AG04449 (cell line): ENCODE results near the gene TSPAN18.

ENCODE experiments used
- CTCF ChIA-PET: fragments of 350-600 bp; formaldehyde crosslinking; extraction: SDS; loops from one replicate; lab custom pipeline; 2021; ENCODE audit warnings: antibody characterized with exemption; lab: Yijun Ruan, JAX
- POLR2A ChIA-PET: fragments of 400-600, 350-600 bp; formaldehyde crosslinking; extraction: SDS; loops from one replicate; lab custom pipeline; 2020; ENCODE audit warnings: antibody characterized with exemption, inconsistent platforms; lab: Yijun Ruan, JAX
- DNase-seq: peaks from one replicate; pipeline ENCODE4 v3.0.0-alpha.2; 2010; ENCODE audit warnings: low read depth, low spot score
- H3K4me3 ChIP-seq: 2 replicates; pipeline ENCODE4 v1.5.1; 2011; ENCODE audit warnings: low read depth, mild to moderate bottlenecking, control low read depth, low read length
- CTCF ChIP-seq: IDR thresholded peaks from one replicate; pipeline ENCODE4 v1.5.1; 2011; ENCODE audit warnings: mild to moderate bottlenecking, moderate library complexity, low read length, control low read depth, inconsistent platforms; ENCODE audit not compliant: insufficient read depth; ENCODE audit errors: missing control alignments

TSPAN18 gene

GRCh38 chr11:44842220-44842619 is 115.5 kb downstream of the TSPAN18 start:
- ChIA-PET CTCF (interaction anchor here (0.7 to 2.2 kb wide), 5 partner anchors 10 to 116 kb away, joined by 3 to 7 read pairs (median 3); partner anchors contain the start of gene TSPAN18), POLR2A (interaction anchor here (2.8 kb wide), 1 partner anchor 19 kb away, joined by 21 read pairs; no protein-coding TSS in a partner anchor)
- peak; percentile 89 for DNase-seq
- no peak overlapping the region for H3K4me3 ChIP-seq
- TF ChIP-seq CTCF, result no peak

GRCh38 chr11:44846852-44847251 is 120.1 kb downstream of the TSPAN18 start:
- no peak for DNase-seq
- POLR2A ChIA-PET, result no interaction called here
- CTCF ChIA-PET, result interaction anchor here (1.0 to 1.1 kb wide), 2 partner anchors 16 to 257 kb away, joined by 3 read pairs; no protein-coding TSS in a partner anchor
- H3K4me3 ChIP-seq, result no peak overlapping the region
- no peak for TF ChIP-seq CTCF

GRCh38 chr11:44847316-44847715 is 120.6 kb downstream of the TSPAN18 start:
- ChIA-PET POLR2A (no interaction called here), CTCF (interaction anchor here (1.1 kb wide), 1 partner anchor 15 kb away, joined by 3 read pairs; no protein-coding TSS in a partner anchor)
- H3K4me3 ChIP-seq, result no peak overlapping the region
- DNase-seq, result no peak
- TF ChIP-seq CTCF, result no peak

GRCh38 chr11:44848203-44848962 is 121.6 kb downstream of the TSPAN18 start:
- POLR2A ChIA-PET, result no interaction called here
- no peak for DNase-seq
- CTCF ChIA-PET, result interaction anchor here (1.0 to 1.6 kb wide), 3 partner anchors 11 to 232 kb away, joined by 3 read pairs; no protein-coding TSS in a partner anchor
- TF ChIP-seq CTCF, result no peak
- H3K4me3 ChIP-seq, result no peak overlapping the region

- DNase-seq, result no peak
- CTCF ChIA-PET, result interaction anchor here (1.0 to 1.6 kb wide), 2 partner anchors 10 to 232 kb away, joined by 3 read pairs; no protein-coding TSS in a partner anchor
- TF ChIP-seq CTCF, result no peak
- POLR2A ChIA-PET, result no interaction called here
- no peak overlapping the region for H3K4me3 ChIP-seq
These were observed 122.2 kb downstream of the TSPAN18 start for GRCh38 chr11:44848963-44849350.

- H3K4me3 ChIP-seq, result no peak overlapping the region
- TF ChIP-seq CTCF, result no peak
- ChIA-PET CTCF (interaction anchor here (1.0 to 1.6 kb wide), 2 partner anchors 10 to 233 kb away, joined by 3 read pairs; no protein-coding TSS in a partner anchor), POLR2A (no interaction called here)
- DNase-seq, result no peak
These were observed 122.7 kb downstream of the TSPAN18 start for GRCh38 chr11:44849424-44849823.
